MCF 10A (cell line): ENCODE measurements around the gene XG. TPM values are rescaled to one million over a fixed set of nuclear protein-coding genes. Genes with fewer than 3 reads are reported as not detected.

Experiments
- BruUV-seq: library from RNA; stranded (reverse); fragments of 400-500 nt; replicated peaks from 2 replicates; lab custom pipeline; 2021; lab: Mats Ljungman, UMichigan
- CTCF ChIA-PET: fragments of 300-600 bp; sonication (Branson Sonifier 250); formaldehyde crosslinking; extraction: SDS; loops from one replicate; lab custom pipeline; 2021; ENCODE audit warnings: antibody characterized with exemption, inconsistent platforms; lab: Yijun Ruan, JAX
- POLR2A ChIA-PET: fragments of 300-600, 350-650 bp; sonication (Branson Sonifier 250); formaldehyde crosslinking; extraction: SDS; loops from one replicate; lab custom pipeline; 2020; ENCODE audit warnings: antibody characterized with exemption, inconsistent platforms; lab: Yijun Ruan, JAX
- DNase-seq: peaks from one replicate; pipeline ENCODE4 v3.0.0-alpha.2; 2018; ENCODE audit not compliant: unreplicated experiment
- H3K27ac Mint-ChIP-seq: one replicate; pipeline ENCODE4 v1.8.0; 2022; ENCODE audit warnings: mild to moderate bottlenecking, low read depth, mixed read lengths; ENCODE audit not compliant: unreplicated experiment
- H3K27me3 Mint-ChIP-seq: one replicate; pipeline ENCODE4 v1.8.0; 2022; ENCODE audit warnings: mixed read lengths; ENCODE audit not compliant: insufficient read depth, unreplicated experiment
- H3K36me3 Mint-ChIP-seq: one replicate; pipeline ENCODE4 v1.8.0; 2022; ENCODE audit warnings: mild to moderate bottlenecking, moderate library complexity, mixed read lengths; ENCODE audit not compliant: insufficient read depth, unreplicated experiment
- H3K4me1 Mint-ChIP-seq: one replicate; pipeline ENCODE4 v1.8.0; 2022; ENCODE audit warnings: mixed read lengths; ENCODE audit not compliant: insufficient read depth, unreplicated experiment
- H3K4me3 Mint-ChIP-seq: one replicate; pipeline ENCODE4 v1.8.0; 2022; ENCODE audit warnings: mild to moderate bottlenecking, moderate library complexity, mixed read lengths; ENCODE audit not compliant: unreplicated experiment
- H3K9me3 Mint-ChIP-seq: one replicate; pipeline ENCODE4 v1.8.0; 2022; ENCODE audit warnings: mixed read lengths; ENCODE audit not compliant: unreplicated experiment
- CTCF ChIP-seq: fragments of 200-600 bp; IDR thresholded peaks from one replicate; pipeline ENCODE4 v1.8.0; 2022; ENCODE audit warnings: antibody characterized with exemption, mild to moderate bottlenecking; ENCODE audit not compliant: unreplicated experiment
- intact Hi-C: fragments of 100-400 bp; cut with micrococcal nuclease; formaldehyde crosslinking; loops from 2 replicates; pipeline ENCODE4 v1.14.1; 2022
- total RNA-seq: library from RNA; stranded (reverse); gene quantifications from 2 replicates; pipeline ENCODE4 v1.2.3, GENCODE V29; 2022

XG gene
- total RNA-seq, 1 experiment from 2014 or later = not detected

GRCh38 chrX:2781698-2782097 is 29.9 kb downstream of the XG start:
- H3K4me3 Mint-ChIP-seq = no peak overlapping the region
- H3K27me3 Mint-ChIP-seq = no peaks in the 10 kb centered on the region
- ChIA-PET POLR2A (interaction anchor here (0.9 kb wide), 1 partner anchor 14 kb away, joined by 3 read pairs; no protein-coding TSS in a partner anchor), CTCF (interaction anchor here (0.8 to 1.4 kb wide), 2 partner anchors 31 to 38 kb away, joined by 3 to 5 read pairs; no protein-coding TSS in a partner anchor)
- intact Hi-C loops = no loop called here
- no TSS peak for BruUV-seq
- no peak for TF ChIP-seq CTCF
- H3K4me1 Mint-ChIP-seq = peaks cover 5% of the 10 kb centered on the region
- DNase-seq = no peak
- H3K27ac Mint-ChIP-seq = no peak overlapping the region
- peaks cover 5% of the 10 kb centered on the region for H3K36me3 Mint-ChIP-seq
- H3K9me3 Mint-ChIP-seq = no peaks in the 10 kb centered on the region

GRCh38 chrX:2782171-2782570 is 30.3 kb downstream of the XG start:
- no peak overlapping the region for H3K4me3 Mint-ChIP-seq
- H3K4me1 Mint-ChIP-seq = peaks cover 5% of the 10 kb centered on the region
- DNase-seq = no peak
- no peaks in the 10 kb centered on the region for H3K9me3 Mint-ChIP-seq
- intact Hi-C loops = no loop called here
- CTCF ChIA-PET = interaction anchor here (0.8 to 1.4 kb wide), 2 partner anchors 31 to 37 kb away, joined by 3 to 5 read pairs; no protein-coding TSS in a partner anchor
- no peaks in the 10 kb centered on the region for H3K27me3 Mint-ChIP-seq
- no peak overlapping the region for H3K27ac Mint-ChIP-seq
- no peak for TF ChIP-seq CTCF
- POLR2A ChIA-PET = interaction anchor here (0.9 kb wide), 1 partner anchor 14 kb away, joined by 3 read pairs; no protein-coding TSS in a partner anchor
- H3K36me3 Mint-ChIP-seq = peaks cover 5% of the 10 kb centered on the region
- no TSS peak for BruUV-seq

DNA sequence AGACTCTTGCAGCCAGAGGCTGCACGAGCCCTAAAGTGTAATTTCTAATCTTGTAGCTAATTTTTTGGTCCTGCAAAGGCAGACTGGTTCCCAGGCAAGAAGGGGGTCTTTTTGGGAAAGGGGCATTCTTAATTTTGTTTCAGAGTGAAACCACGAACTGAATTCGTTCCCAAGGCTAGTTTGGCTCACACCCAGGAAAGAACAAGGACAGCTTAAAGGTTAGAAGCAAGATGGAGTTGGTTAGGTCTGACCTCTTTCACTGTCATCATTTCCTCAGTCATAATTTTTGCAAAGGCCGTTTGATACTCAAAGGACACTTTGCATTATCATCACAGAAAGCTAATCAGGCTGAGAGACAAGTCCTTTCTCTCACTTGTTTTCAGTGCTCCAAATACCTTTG is 30.9 kb downstream of the XG start:
- no peak for DNase-seq
- H3K4me1 Mint-ChIP-seq = peaks cover 5% of the 10 kb centered on the region
- no peak overlapping the region for H3K4me3 Mint-ChIP-seq

GRCh38 chrX:2784026-2784425 is 32.2 kb downstream of the XG start:
- no TSS peak for BruUV-seq
- Mint-ChIP-seq H3K4me1 (peaks cover 5% of the 10 kb centered on the region), H3K27ac (no peak overlapping the region), H3K27me3 (no peaks in the 10 kb centered on the region), H3K9me3 (no peaks in the 10 kb centered on the region), H3K36me3 (peaks cover 5% of the 10 kb centered on the region), H3K4me3 (no peak overlapping the region)
- DNase-seq = no peak
- POLR2A ChIA-PET = no interaction called here
- intact Hi-C loops = no loop called here
- CTCF ChIA-PET = no interaction called here
- no peak for TF ChIP-seq CTCF

More for the DNA sequence above, 30.9 kb downstream of the XG start:
- intact Hi-C loops = no loop called here
- H3K27me3 Mint-ChIP-seq = no peaks in the 10 kb centered on the region
- CTCF ChIA-PET = interaction anchor here (1.4 kb wide), 1 partner anchor 30 kb away, joined by 5 read pairs; no protein-coding TSS in a partner anchor
- no peak overlapping the region for H3K27ac Mint-ChIP-seq
- POLR2A ChIA-PET = no interaction called here
- H3K9me3 Mint-ChIP-seq = no peaks in the 10 kb centered on the region
- TF ChIP-seq CTCF = no peak
- BruUV-seq = no TSS peak
- peaks cover 5% of the 10 kb centered on the region for H3K36me3 Mint-ChIP-seq
